ENCODE results near the gene SART3. TPM values are rescaled to one million over a fixed set of nuclear protein-coding genes. Genes with fewer than 3 reads are reported as not detected.

Gene SART3, protein sequence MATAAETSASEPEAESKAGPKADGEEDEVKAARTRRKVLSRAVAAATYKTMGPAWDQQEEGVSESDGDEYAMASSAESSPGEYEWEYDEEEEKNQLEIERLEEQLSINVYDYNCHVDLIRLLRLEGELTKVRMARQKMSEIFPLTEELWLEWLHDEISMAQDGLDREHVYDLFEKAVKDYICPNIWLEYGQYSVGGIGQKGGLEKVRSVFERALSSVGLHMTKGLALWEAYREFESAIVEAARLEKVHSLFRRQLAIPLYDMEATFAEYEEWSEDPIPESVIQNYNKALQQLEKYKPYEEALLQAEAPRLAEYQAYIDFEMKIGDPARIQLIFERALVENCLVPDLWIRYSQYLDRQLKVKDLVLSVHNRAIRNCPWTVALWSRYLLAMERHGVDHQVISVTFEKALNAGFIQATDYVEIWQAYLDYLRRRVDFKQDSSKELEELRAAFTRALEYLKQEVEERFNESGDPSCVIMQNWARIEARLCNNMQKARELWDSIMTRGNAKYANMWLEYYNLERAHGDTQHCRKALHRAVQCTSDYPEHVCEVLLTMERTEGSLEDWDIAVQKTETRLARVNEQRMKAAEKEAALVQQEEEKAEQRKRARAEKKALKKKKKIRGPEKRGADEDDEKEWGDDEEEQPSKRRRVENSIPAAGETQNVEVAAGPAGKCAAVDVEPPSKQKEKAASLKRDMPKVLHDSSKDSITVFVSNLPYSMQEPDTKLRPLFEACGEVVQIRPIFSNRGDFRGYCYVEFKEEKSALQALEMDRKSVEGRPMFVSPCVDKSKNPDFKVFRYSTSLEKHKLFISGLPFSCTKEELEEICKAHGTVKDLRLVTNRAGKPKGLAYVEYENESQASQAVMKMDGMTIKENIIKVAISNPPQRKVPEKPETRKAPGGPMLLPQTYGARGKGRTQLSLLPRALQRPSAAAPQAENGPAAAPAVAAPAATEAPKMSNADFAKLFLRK
- 127 and 134 TPM in 2 replicates for total RNA-seq

GRCh38 chr12:108560752-108561719 is at the start of gene SART3:
Gene SART3, minus strand, starts transcription at chr12:108561173. Its CDS starts 19 bp downstream, at chr12:108561154.

DNA sequence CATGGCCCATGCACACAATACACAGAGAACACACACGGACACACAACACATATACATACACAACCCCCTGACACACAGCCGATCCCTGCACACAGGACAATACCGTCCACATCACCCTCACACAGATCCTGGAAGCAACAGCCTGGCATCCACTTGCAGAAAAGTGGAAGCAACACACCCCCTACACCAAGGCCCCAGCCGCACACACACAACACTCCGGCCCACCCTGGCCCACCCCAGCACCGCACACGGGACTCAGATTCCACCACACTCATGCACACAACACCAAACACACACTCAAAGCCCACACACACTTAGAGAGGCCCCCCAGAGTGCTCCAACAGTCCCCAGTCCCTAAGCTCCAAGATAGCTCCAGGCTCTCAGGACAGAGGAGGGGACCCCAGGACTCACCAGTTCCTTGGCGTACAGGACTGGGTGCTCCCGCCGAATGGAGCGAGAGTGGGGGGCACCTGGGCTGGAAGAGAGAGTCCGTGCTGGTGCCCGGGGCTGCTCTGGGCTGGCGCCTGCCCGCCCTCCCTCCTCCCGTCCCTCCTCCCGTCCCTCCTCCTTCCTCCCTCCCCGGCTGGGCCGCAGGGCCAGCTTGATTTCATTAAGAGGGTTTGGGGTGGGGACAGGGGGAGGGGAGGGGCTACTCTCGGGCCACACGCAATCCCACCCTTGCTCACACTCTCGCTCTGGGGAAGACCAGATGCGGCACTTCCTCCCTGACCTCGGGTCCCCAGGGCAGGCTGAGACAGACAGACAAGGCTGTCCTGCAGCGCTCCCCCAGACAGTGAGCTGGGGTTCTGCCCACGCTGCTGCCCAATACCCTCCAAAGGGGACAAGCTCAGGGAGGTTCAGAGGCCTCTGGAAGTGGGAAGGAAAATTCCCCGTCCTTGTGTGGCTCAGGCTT is 36.8 kb upstream of the SART3 start, which contains the start of gene TMEM119:
Gene TMEM119 (minus strand): TSS at position 526 of the 913 bp plus-strand sequence. CDS start 5,701 bp downstream, outside the sequence.

GRCh38 chr12:108562348-108563135 is 1.6 kb upstream of the SART3 start, which contains the start of gene ISCU:
Gene ISCU, plus strand, starts transcription at chr12:108562596. Its CDS starts 27 bp downstream, at chr12:108562623.

GRCh38 chr12:108514973-108515814 is 45.8 kb downstream of the SART3 start, which contains the start of gene FICD:
Gene FICD, plus strand, starts transcription at chr12:108515277. Its CDS starts 1,696 bp downstream, at chr12:108516973.

Other genes with a start within 250 kb of the SART3 start
- 0.09 and 0.28 TPM in 2 replicates for gene CMKLR1, start 221.9 kb downstream of the SART3 start, total RNA-seq
- gene FICD, start 45.9 kb downstream of the SART3 start, total RNA-seq, result 6.2 and 7.2 TPM in 2 replicates
- gene ISCU, start 1.4 kb upstream of the SART3 start, total RNA-seq, result 82.8 and 99.0 TPM in 2 replicates
- gene TMEM119, start 36.9 kb upstream of the SART3 start, total RNA-seq, result under 0.01 and 0.27 TPM in 2 replicates
- gene SELPLG, start 72.7 kb upstream of the SART3 start, total RNA-seq, result 0.27 and 0.38 TPM in 2 replicates
- gene CORO1C, start 170.3 kb upstream of the SART3 start, total RNA-seq, result 159 and 295 TPM in 2 replicates

Data from endothelial cell of coronary artery (primary cell).